IMR-90 (cell line): ENCODE results near the gene INSR. TPM values are rescaled to one million over a fixed set of nuclear protein-coding genes. Genes with fewer than 3 reads are reported as not detected.

Source experiments
- ATAC-seq: fragments of 200-7000 bp; cut with Tn5 transposase; 2 replicates; pipeline ENCODE4 v1.9.1; 2020; ENCODE audit warnings: low read depth, mild to moderate bottlenecking, moderate library complexity
- BruUV-seq: library from RNA; stranded (reverse); fragments of 400-500 nt; replicated peaks from 2 replicates; lab custom pipeline; 2021; lab: Mats Ljungman, UMichigan
- CTCF ChIA-PET: fragments of 300-600 bp; formaldehyde crosslinking; extraction: SDS; loops from one replicate; lab custom pipeline; 2021; ENCODE audit warnings: antibody characterized with exemption; lab: Yijun Ruan, JAX
- POLR2A ChIA-PET: fragments of 300-600 bp; sonication (Branson Sonifier 250); formaldehyde crosslinking; loops from one replicate; lab custom pipeline; 2022; ENCODE audit warnings: antibody characterized with exemption; ENCODE audit not compliant: unreplicated experiment; lab: Charles Lee
- DNase-seq: peaks from one replicate; pipeline ENCODE4 v3.0.0; 2013
- H2AFZ ChIP-seq: replicated peaks from 2 replicates; pipeline ENCODE3; 2013; ENCODE audit warnings: low read length, mild to moderate bottlenecking; ENCODE audit not compliant: poor library complexity
- H2AK5ac ChIP-seq: 2 replicates; pipeline ENCODE4 v1.6.1; 2013; ENCODE audit warnings: low read depth, low read length, inconsistent platforms
- H2AK9ac ChIP-seq: replicated peaks from 2 replicates; pipeline ENCODE3; 2013; ENCODE audit warnings: mild to moderate bottlenecking, low read depth, low read length, moderate library complexity; ENCODE audit not compliant: poor library complexity
- H2BK120ac ChIP-seq: 2 replicates; pipeline ENCODE4 v1.6.1; 2013; ENCODE audit warnings: low read depth, low read length, inconsistent platforms
- H2BK15ac ChIP-seq: 3 replicates; pipeline ENCODE4 v1.6.1; 2013; ENCODE audit warnings: low read depth, low read length, inconsistent platforms
- H2BK20ac ChIP-seq: 2 replicates; pipeline ENCODE4 v1.6.1; 2013; ENCODE audit warnings: low read depth, mild to moderate bottlenecking, inconsistent platforms, low read length, moderate library complexity
- H2BK5ac ChIP-seq: 2 replicates; pipeline ENCODE4 v1.6.1; 2013; ENCODE audit warnings: mild to moderate bottlenecking, low read depth, low read length, inconsistent platforms; ENCODE audit not compliant: poor library complexity, severe bottlenecking
- H3K14ac ChIP-seq: replicated peaks from 2 replicates; pipeline ENCODE4 v1.6.1; 2013; ENCODE audit warnings: low read depth, low read length, inconsistent platforms
- H3K18ac ChIP-seq: 2 replicates; pipeline ENCODE4 v1.6.1; 2013; ENCODE audit warnings: low read depth, low read length, control low read depth
- H3K23ac ChIP-seq: 2 replicates; pipeline ENCODE4 v1.6.1; 2013; ENCODE audit warnings: low read depth, low read length, inconsistent platforms
- H3K27ac ChIP-seq: 2 replicates; pipeline ENCODE4 v1.5.1; 2013; ENCODE audit warnings: mild to moderate bottlenecking, control low read depth, low read length; ENCODE audit not compliant: insufficient read depth
- H3K27me3 ChIP-seq: 2 replicates; pipeline ENCODE4 v1.6.1; 2013; ENCODE audit warnings: low read length; ENCODE audit not compliant: control insufficient read depth, insufficient read depth
- H3K36me3 ChIP-seq: 2 replicates; pipeline ENCODE4 v1.6.1; 2013; ENCODE audit warnings: low read length, mixed read lengths; ENCODE audit not compliant: control insufficient read depth, insufficient read depth
- H3K4ac ChIP-seq: 2 replicates; pipeline ENCODE4 v1.6.1; 2013; ENCODE audit warnings: low read depth, low read length, inconsistent platforms
- H3K4me1 ChIP-seq: 2 replicates; pipeline ENCODE4 v1.6.1; 2013; ENCODE audit warnings: low read length, mixed read lengths; ENCODE audit not compliant: control insufficient read depth, insufficient read depth
- H3K4me2 ChIP-seq: 2 replicates; pipeline ENCODE4 v1.6.1; 2013; ENCODE audit warnings: low read depth, mild to moderate bottlenecking, control low read depth, low read length, moderate library complexity
- H3K4me3 ChIP-seq: 2 replicates; pipeline ENCODE4 v1.5.1; 2013; ENCODE audit warnings: low read depth, mild to moderate bottlenecking, control low read depth, low read length, moderate library complexity; ENCODE audit not compliant: insufficient read depth
- H3K56ac ChIP-seq: 2 replicates; pipeline ENCODE4 v1.6.1; 2013; ENCODE audit warnings: low read length, inconsistent platforms; ENCODE audit not compliant: insufficient read depth; ENCODE audit errors: extremely low read depth
- H3K79me1 ChIP-seq, 2 experiments: 2 replicates each; pipeline ENCODE4 v1.6.1; 2013; ENCODE audit warnings: low read length in 2 of 2, inconsistent platforms in 1 of 2, low read depth in 1 of 2
- H3K9ac ChIP-seq: 2 replicates; pipeline ENCODE4 v1.6.1; 2013; ENCODE audit warnings: low read depth, low read length, control low read depth
- H3K9me1 ChIP-seq: 2 replicates; pipeline ENCODE4 v1.6.1; 2013; ENCODE audit warnings: low read length, inconsistent platforms; ENCODE audit not compliant: insufficient read depth
- H3K9me3 ChIP-seq: 2 replicates; pipeline ENCODE4 v1.6.1; 2013; ENCODE audit warnings: low read length; ENCODE audit not compliant: control insufficient read depth, insufficient read depth
- H4K20me1 ChIP-seq: 2 replicates; pipeline ENCODE4 v1.6.1; 2013; ENCODE audit warnings: low read length, inconsistent platforms; ENCODE audit not compliant: insufficient read depth
- H4K5ac ChIP-seq: 2 replicates; pipeline ENCODE4 v1.6.1; 2013; ENCODE audit warnings: mild to moderate bottlenecking, low read depth, low read length, control low read depth
- H4K8ac ChIP-seq, 2 experiments: 2 replicates each; pipeline ENCODE4 v1.6.1; 2013; ENCODE audit warnings: low read depth in 2 of 2, low read length in 2 of 2, control low read depth in 1 of 2, inconsistent platforms in 1 of 2
- H4K91ac ChIP-seq: 2 replicates; pipeline ENCODE4 v1.6.1; 2013; ENCODE audit warnings: low read depth, low read length, inconsistent platforms; ENCODE audit not compliant: insufficient read depth
- BHLHE40 ChIP-seq: fragments of 150-350 bp; IDR thresholded peaks from 2 replicates; pipeline ENCODE4 v1.6.1; 2016; ENCODE audit warnings: mild to moderate bottlenecking, low read depth, low read length
- CEBPB ChIP-seq: IDR thresholded peaks from 2 replicates; pipeline ENCODE4 v1.6.1; 2012; ENCODE audit warnings: low read depth, low read length, improper control_type of control experiment
- CHD1 ChIP-seq: IDR thresholded peaks from 2 replicates; pipeline ENCODE4 v1.6.1; 2012; ENCODE audit warnings: low read depth, low read length, improper control_type of control experiment
- CTCF ChIP-seq: conservative IDR thresholded peaks from 2 replicates; pipeline ENCODE4 v1.5.1; 2012; ENCODE audit warnings: mild to moderate bottlenecking, low read depth, low read length, improper control_type of control experiment
- MAFK ChIP-seq: IDR thresholded peaks from 2 replicates; pipeline ENCODE4 v1.6.1; 2012; ENCODE audit warnings: low read depth, low read length, improper control_type of control experiment
- MAZ ChIP-seq: IDR thresholded peaks from 2 replicates; pipeline ENCODE4 v1.6.1; 2012; ENCODE audit warnings: low read depth, mild to moderate bottlenecking, low read length, improper control_type of control experiment, moderate library complexity, borderline replicate concordance
- MXI1 ChIP-seq: IDR thresholded peaks from 2 replicates; pipeline ENCODE4 v1.6.1; 2012; ENCODE audit warnings: low read depth, mild to moderate bottlenecking, low read length, moderate library complexity, borderline replicate concordance
- NFE2L2 ChIP-seq: fragments of 150-350 bp; IDR thresholded peaks from 2 replicates; pipeline ENCODE4 v1.6.1; 2016; ENCODE audit warnings: low read depth, mild to moderate bottlenecking, low read length
- RAD21 ChIP-seq: IDR thresholded peaks from 2 replicates; pipeline ENCODE4 v1.6.1; 2012; ENCODE audit warnings: low read length, improper control_type of control experiment
- RCOR1 ChIP-seq: IDR thresholded peaks from 2 replicates; pipeline ENCODE4 v1.6.1; 2012; ENCODE audit warnings: mild to moderate bottlenecking, low read length, improper control_type of control experiment; ENCODE audit not compliant: insufficient replicate concordance
- RFX5 ChIP-seq: IDR thresholded peaks from 2 replicates; pipeline ENCODE4 v1.8.0; 2012; ENCODE audit warnings: low read depth, mild to moderate bottlenecking, low read length, moderate library complexity
- SMC3 ChIP-seq: fragments of 150-350 bp; IDR thresholded peaks from 2 replicates; pipeline ENCODE4 v1.6.1; 2016; ENCODE audit warnings: low read depth, mild to moderate bottlenecking, antibody characterized with exemption, low read length, moderate library complexity
- USF2 ChIP-seq: fragments of 150-350 bp; IDR thresholded peaks from 2 replicates; pipeline ENCODE4 v1.6.1; 2017; ENCODE audit warnings: mild to moderate bottlenecking, antibody characterized with exemption, low read length, low read depth
- WGBS, 2 experiments: methylation state at CpG; one replicate each; pipeline versions ENCODE4 v1.1.5 to v1.1.7; 2013; ENCODE audit warnings: missing lambda C conversion rate in 2 of 2; ENCODE audit not compliant: insufficient read length in 1 of 2; ENCODE audit errors: extremely low coverage in 2 of 2; 5-methylcytosine and 5-hydroxymethylcytosine counted together
- dilution Hi-C: fragments of 300-500 bp; cut with HindIII; formaldehyde crosslinking; loops from one replicate; pipeline ENCODE4 v1.14.3; 2018; ENCODE audit warnings: low sequenced_read_pairs; ENCODE audit not compliant: unreplicated experiment
- in situ Hi-C: fragments of 300-500 bp; cut with MboI; formaldehyde crosslinking; loops from 3 replicates; pipeline ENCODE4 v1.14.3; 2019; ENCODE audit warnings: low sequenced_read_pairs, inconsistent platforms, mixed read lengths
- intact Hi-C: fragments of 100-400 bp; cut with micrococcal nuclease; formaldehyde crosslinking; loops from 2 replicates; pipeline ENCODE4 v1.10.0; 2022
- polyA plus RNA-seq, 3 experiments: library from polyadenylated mRNA; depleted of rRNA; stranded (reverse); fragments of >200 nt; gene quantifications; 2 replicates each; pipeline ENCODE4 v1.2.3, GENCODE V29; 2012; ENCODE audit warnings: low replicate concordance in 1 of 3
- total RNA-seq: library from RNA; depleted of rRNA; stranded (reverse); fragments of >200 nt; gene quantifications from 2 replicates; pipeline ENCODE4 v1.2.3, GENCODE V29; 2012
- TF ChIP-seq, protein P1 (sequence below): fragments of 150-350 bp; IDR thresholded peaks from 2 replicates; pipeline ENCODE4 v1.6.1; 2016; ENCODE audit warnings: low read depth, mild to moderate bottlenecking, low read length, moderate library complexity, borderline replicate concordance

INSR gene
- total and polyA plus RNA-seq, 2 of the 4 experiments (the other 2 are of a cell fraction): 2.8 to 7.9 TPM

DNA sequence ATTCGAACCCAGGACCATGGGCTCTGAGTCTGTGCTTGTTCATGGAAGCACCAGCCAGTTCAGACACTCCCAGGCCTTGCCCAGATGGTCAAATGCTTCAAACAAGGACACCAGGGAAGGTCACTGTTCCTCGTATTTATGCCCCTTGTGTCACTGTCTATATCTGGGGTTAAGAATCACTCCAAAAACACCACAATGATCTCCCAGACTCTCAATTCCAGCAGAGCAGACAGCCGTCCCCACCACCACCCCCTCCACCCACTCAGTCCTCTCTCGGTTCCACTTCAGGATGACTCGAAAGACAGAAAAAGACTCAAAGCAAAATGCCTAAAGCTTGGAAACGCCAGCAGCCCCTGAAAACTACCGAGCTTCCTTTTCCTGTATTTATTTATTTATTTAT, 79.0 kb downstream of the INSR start:
- no peak overlapping the region for H3K4me2 ChIP-seq
- H2BK20ac ChIP-seq: no peak overlapping the region
- ATAC-seq (no peak), DNase-seq (no peak)
- no peak overlapping the region for H4K8ac ChIP-seq
- no peak overlapping the region for H4K91ac ChIP-seq
- no peak for TF ChIP-seq NFE2L2
- TF ChIP-seq, protein P1, sequence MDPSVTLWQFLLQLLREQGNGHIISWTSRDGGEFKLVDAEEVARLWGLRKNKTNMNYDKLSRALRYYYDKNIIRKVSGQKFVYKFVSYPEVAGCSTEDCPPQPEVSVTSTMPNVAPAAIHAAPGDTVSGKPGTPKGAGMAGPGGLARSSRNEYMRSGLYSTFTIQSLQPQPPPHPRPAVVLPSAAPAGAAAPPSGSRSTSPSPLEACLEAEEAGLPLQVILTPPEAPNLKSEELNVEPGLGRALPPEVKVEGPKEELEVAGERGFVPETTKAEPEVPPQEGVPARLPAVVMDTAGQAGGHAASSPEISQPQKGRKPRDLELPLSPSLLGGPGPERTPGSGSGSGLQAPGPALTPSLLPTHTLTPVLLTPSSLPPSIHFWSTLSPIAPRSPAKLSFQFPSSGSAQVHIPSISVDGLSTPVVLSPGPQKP: no peak
- TF ChIP-seq USF2: no peak
- no peak for TF ChIP-seq CHD1
- no peak for TF ChIP-seq RFX5
- no peak for TF ChIP-seq MAZ
- TF ChIP-seq CTCF: no peak
- no peak for TF ChIP-seq BHLHE40
- TF ChIP-seq SMC3: no peak
- TF ChIP-seq MAFK: no peak
- TF ChIP-seq MXI1: no peak
- no peak for TF ChIP-seq RAD21
- TF ChIP-seq RCOR1: no peak
- TF ChIP-seq CEBPB: no peak
- in situ Hi-C loops: no loop called here
- H3K56ac ChIP-seq: no peak overlapping the region
- H3K4me3 ChIP-seq: no peak overlapping the region
- no peak overlapping the region for H2AK5ac ChIP-seq
- no peak overlapping the region for H3K23ac ChIP-seq
- intact Hi-C loops: no loop called here
- H3K18ac ChIP-seq: no peak overlapping the region
- CTCF ChIA-PET: no interaction called here
- peaks cover 7% of the 10 kb centered on the region; the same call in 1 of the 2 replicates for H4K20me1 ChIP-seq
- no peak overlapping the region for H2AFZ ChIP-seq
- dilution Hi-C loops: no loop called here
- no peak overlapping the region for H2BK15ac ChIP-seq
- no peaks in the 10 kb centered on the region for H3K9me3 ChIP-seq
- H2BK5ac ChIP-seq: no peak overlapping the region
- no peak overlapping the region for H4K5ac ChIP-seq
- WGBS, 2 experiments: no CpG with 5 or more reads among the region's 7 CpGs
- no peak overlapping the region for H3K9ac ChIP-seq
- POLR2A ChIA-PET: interaction anchor here (0.6 kb wide), 1 partner anchor 54 kb away, joined by 7 read pairs; no protein-coding TSS in a partner anchor
- H3K27me3 ChIP-seq: no peaks in the 10 kb centered on the region
- no peak overlapping the region for H3K27ac ChIP-seq
- H3K14ac ChIP-seq: no peak overlapping the region
- no peaks in the 10 kb centered on the region for H3K36me3 ChIP-seq
- no TSS peak for BruUV-seq
- no peak overlapping the region for H3K4ac ChIP-seq
- H3K79me1 ChIP-seq: no peaks in the 10 kb centered on the region
- H3K4me1 ChIP-seq: peaks cover 3% of the 10 kb centered on the region; the same call in 1 of the 2 replicates
- H3K9me1 ChIP-seq: no peaks in the 10 kb centered on the region
- no peak overlapping the region for H2BK120ac ChIP-seq
- H2AK9ac ChIP-seq: no peak overlapping the region
